Measurements from ENCODE around the gene SLC25A29. TPM values are rescaled to one million over a fixed set of nuclear protein-coding genes. Genes with fewer than 3 reads are reported as not detected.
"Not testable (repeated sequence)": the region's sequence is repeated elsewhere in the genome, so short reads cannot be mapped to it uniquely, and the experiment has no call there.

Gene SLC25A29
- polyA plus RNA-seq, 4 donors = 32.7 to 99.6 (median 64.2) TPM

GRCh38 chr14:100313464-100314230, 7.4 kb upstream of the SLC25A29 start:
- DNase-seq (ENCODE audit: low read depth in 4 of 4, low spot score in 2 of 4) = no peak

GRCh38 chr14:100312877-100313400, 6.7 kb upstream of the SLC25A29 start:
- DNase-seq (ENCODE audit: low read depth in 4 of 4, low spot score in 2 of 4) = no peak

DNA sequence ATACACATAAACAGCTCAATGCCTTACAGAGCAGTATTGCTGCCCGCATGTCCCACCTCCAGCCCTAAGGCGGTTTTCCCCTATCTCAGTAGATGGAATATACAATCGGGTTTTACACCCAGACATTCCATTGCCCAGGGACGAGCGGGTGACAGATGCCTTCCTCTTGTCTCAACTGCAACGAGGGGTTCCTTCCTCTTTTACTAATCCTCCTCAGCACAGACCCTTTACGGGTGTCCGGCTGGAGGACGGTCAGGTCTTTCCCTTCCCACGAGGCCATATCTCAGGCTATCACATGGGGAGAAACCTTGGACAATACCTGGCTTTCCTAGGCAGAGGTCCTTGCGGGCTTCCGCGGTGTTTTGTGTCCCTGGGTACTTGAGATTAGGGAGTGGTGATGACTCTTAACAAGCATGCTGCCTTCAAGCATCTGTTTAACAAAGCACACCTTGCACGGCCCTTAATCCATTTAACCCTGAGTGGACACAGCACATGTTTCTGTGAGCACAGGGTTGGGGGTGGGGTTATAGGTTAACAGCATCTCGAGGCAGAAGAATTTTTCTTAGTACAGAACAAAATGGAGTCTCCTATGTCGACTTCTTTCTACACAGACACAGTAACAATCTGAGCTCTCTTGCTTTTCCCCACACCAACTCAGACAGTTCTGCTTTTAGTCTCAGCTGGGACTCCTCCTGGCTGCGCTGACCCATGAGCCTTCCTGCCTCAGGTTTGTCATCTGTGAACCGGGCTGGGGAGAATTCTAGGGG, 6.0 kb upstream of the SLC25A29 start:
- not testable (repeated sequence) for DNase-seq (ENCODE audit: low read depth in 4 of 4, low spot score in 2 of 4)

DNA sequence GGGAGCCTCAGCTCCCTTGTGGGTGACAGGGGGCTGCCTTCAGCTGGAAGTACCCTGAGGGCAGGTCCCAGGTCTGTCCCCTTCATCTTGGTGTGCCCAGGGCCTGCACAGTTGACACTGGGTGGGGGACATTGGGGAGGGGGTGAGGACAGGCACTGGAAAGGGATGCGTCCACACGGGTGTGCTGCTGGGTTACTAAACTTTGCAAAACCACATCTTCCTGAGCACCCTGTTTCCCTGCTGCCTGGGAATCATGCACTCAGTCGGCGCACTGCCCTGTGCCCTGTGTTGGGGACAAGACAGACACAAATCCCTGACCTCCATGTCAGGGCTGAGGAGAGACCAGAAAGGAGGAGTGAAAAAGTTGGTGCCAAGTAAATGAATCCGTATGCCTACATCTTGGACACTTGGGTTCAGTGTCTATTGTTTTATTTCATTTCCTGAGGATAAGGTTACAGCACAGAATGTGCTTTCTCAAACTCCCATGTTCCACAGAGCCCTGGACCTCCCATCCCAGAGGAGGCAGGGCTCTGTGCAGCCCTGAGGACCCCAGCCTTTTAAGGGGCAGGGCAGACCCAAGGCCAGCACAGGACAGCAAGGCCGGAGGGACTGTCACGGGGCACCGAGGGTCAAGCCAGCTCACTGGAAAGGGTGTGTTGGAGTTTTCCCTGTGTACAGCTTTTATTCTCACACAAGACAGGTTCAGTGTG, 2.9 kb upstream of the SLC25A29 start:
- no peak for DNase-seq (ENCODE audit: low read depth in 4 of 4, low spot score in 2 of 4)

DNA sequence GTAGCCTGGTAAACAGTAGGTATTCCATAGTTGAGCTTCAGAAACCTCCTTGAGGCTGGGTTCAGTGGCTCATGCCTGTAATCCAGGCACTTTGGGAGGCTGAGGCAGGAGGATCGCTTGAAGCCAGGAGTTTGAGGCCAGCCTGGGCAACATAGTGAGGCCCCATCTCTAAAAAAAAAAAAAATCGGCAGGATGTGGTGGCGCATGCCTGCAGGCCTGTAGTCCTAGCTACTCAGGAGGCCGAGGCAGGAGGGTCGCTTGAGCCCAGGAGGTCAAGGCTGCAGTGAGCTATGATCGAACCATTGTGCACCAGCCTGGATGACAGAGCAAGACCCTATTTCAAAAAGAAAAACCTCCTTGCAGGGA, 2.2 kb upstream of the SLC25A29 start:
- DNase-seq (ENCODE audit: low read depth in 4 of 4, low spot score in 2 of 4) = not testable (repeated sequence)

- no peak for DNase-seq (ENCODE audit: low read depth in 4 of 4, low spot score in 2 of 4)
Observed at GRCh38 chr14:100307766-100308426, 1.7 kb upstream of the SLC25A29 start.

- DNase-seq (ENCODE audit: low read depth in 4 of 4, low spot score in 2 of 4) = no peak
Observed at GRCh38 chr14:100306998-100307765, 938 bp upstream of the SLC25A29 start.

- DNase-seq (ENCODE audit: low read depth in 4 of 4, low spot score in 2 of 4) = no peak
Observed at GRCh38 chr14:100305324-100306100, 732 bp downstream of the SLC25A29 start.

GRCh38 chr14:100304825-100305323, 1.4 kb downstream of the SLC25A29 start:
- no peak for DNase-seq (ENCODE audit: low read depth in 4 of 4, low spot score in 2 of 4)

DNA sequence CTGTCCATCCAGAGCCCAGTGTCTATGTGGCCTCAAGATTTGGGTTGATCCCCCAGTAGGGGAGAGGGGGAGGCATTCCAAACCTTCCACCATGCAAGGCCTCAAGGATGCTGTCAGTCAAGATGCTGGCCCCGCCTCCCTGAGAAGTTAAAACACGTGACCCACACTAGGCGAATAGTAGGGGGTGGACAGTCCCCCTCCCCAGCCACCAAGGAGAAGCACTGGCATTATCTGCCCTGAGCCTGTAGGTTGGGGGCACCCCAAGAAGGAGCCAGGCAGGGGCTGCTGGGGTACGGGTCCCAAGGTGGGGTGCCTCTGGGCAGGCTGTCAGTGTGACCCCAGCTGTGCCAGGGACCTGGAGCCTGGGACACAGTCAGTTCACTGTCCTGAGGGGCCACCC, 2.3 kb downstream of the SLC25A29 start:
- DNase-seq (ENCODE audit: low read depth in 4 of 4, low spot score in 2 of 4) = no peak

- DNase-seq (ENCODE audit: low read depth in 4 of 4, low spot score in 2 of 4) = no peak
Observed at GRCh38 chr14:100303179-100303578, 3.1 kb downstream of the SLC25A29 start.

- DNase-seq (ENCODE audit: low read depth in 4 of 4, low spot score in 2 of 4) = no peak
Observed at GRCh38 chr14:100302616-100303015, 3.6 kb downstream of the SLC25A29 start.

DNA sequence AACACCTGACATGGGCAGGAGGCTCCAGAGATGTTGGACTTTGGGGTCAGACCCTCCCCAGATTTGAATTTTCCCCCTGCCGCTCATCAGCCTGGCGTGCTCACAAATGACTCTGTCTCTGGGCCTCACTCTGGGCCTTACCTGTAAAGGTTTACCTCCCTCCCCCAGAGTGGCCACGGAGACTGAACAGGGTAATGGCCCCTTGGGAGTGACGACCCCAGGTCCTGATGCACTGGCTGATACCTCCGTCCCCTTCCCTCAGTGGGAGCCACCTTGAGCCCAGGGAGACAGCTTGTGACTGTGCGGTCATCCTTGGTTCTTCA, 7.0 kb downstream of the SLC25A29 start:
- no peak for DNase-seq (ENCODE audit: low read depth in 4 of 4, low spot score in 2 of 4)

- DNase-seq (ENCODE audit: low read depth in 4 of 4, low spot score in 2 of 4) = no peak
Observed at GRCh38 chr14:100298551-100299237, 7.5 kb downstream of the SLC25A29 start.

GRCh38 chr14:100297320-100298300, 8.6 kb downstream of the SLC25A29 start:
- DNase-seq (ENCODE audit: low read depth in 4 of 4, low spot score in 2 of 4) = no peak

GRCh38 chr14:100296729-100297128, 9.5 kb downstream of the SLC25A29 start:
- DNase-seq (ENCODE audit: low read depth in 4 of 4, low spot score in 2 of 4) = not testable (repeated sequence)

GRCh38 chr14:100296106-100296651, 10.1 kb downstream of the SLC25A29 start:
- DNase-seq (ENCODE audit: low read depth in 4 of 4, low spot score in 2 of 4) = no peak

Data from left renal cortex interstitium (tissue), 4 donors.